Nephron progenitor cell (in vitro differentiated cells): ENCODE data around the gene TMEM80.
A peak's percentile ranks its signal among the peaks of the same experiment; 100 is the strongest.

Experiments
- DNase-seq: peaks from one replicate; pipeline ENCODE4 v3.0.0; 2021
- H3K27ac Mint-ChIP-seq: 2 replicates; pipeline ENCODE4 v1.8.0; 2021; ENCODE audit warnings: mild to moderate bottlenecking, moderate library complexity, mixed read lengths
- H3K27me3 Mint-ChIP-seq: 2 replicates; pipeline ENCODE4 v1.8.0; 2021; ENCODE audit warnings: mild to moderate bottlenecking, low read depth, mixed read lengths; ENCODE audit not compliant: poor library complexity
- H3K36me3 Mint-ChIP-seq: 2 replicates; pipeline ENCODE4 v1.8.0; 2021; ENCODE audit warnings: low read depth, mixed read lengths
- H3K4me1 Mint-ChIP-seq: 2 replicates; pipeline ENCODE4 v1.8.0; 2021; ENCODE audit warnings: mixed read lengths
- H3K4me3 Mint-ChIP-seq: 2 replicates; pipeline ENCODE4 v1.8.0; 2021; ENCODE audit warnings: mild to moderate bottlenecking, moderate library complexity, mixed read lengths
- H3K9me3 Mint-ChIP-seq: 2 replicates; pipeline ENCODE4 v1.8.0; 2021; ENCODE audit warnings: mild to moderate bottlenecking, moderate library complexity, mixed read lengths
- TF ChIP-seq, protein P1 (sequence below): fragments of 200-600 bp; sonication (generic); IDR thresholded peaks from 2 replicates; pipeline ENCODE4 v1.5.0; 2021; ENCODE audit warnings: antibody characterized with exemption

Gene TMEM80

DNA sequence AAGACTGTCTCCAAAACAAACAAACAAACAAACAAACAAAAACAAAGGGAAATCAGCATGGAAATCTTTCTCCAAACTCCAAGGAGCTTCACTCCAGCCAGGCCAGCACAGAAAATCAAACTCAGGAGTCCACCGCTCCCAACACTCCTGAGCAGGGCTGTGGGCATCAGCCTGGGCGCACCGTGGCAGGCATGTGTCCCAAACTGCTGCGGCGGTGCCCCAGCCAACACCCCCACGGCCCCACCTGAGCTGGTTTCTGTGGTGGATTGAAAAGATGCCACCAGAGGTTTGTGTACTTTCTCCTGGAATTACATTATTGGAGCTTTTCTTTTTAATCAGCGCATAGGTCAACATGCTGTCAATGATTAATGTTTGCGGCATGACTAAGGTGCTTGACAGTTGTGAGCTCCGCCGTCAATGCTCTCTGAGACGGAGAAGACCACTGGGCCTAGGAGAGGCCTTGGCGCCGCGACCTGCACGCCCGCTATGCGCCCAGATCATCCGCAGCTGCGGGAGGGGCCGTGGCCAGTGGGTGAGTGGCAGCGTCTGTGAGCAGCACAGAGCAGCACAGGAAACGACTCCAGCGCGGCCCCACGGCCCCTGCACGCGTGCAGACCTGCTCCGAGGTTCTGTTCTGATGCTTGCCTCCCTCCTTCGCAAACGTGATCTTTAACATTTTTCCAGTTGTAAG, 40.4 kb upstream of the TMEM80 start:
- Mint-ChIP-seq H3K4me3 (no peak overlapping the region), H3K27ac (peak overlapping the region; percentile 86), H3K36me3 (peaks cover 31% of the 10 kb centered on the region), H3K4me1 (no peaks in the 10 kb centered on the region), H3K9me3 (no peaks in the 10 kb centered on the region), H3K27me3 (peaks cover 2% of the 10 kb centered on the region)
- TF ChIP-seq, protein P1, sequence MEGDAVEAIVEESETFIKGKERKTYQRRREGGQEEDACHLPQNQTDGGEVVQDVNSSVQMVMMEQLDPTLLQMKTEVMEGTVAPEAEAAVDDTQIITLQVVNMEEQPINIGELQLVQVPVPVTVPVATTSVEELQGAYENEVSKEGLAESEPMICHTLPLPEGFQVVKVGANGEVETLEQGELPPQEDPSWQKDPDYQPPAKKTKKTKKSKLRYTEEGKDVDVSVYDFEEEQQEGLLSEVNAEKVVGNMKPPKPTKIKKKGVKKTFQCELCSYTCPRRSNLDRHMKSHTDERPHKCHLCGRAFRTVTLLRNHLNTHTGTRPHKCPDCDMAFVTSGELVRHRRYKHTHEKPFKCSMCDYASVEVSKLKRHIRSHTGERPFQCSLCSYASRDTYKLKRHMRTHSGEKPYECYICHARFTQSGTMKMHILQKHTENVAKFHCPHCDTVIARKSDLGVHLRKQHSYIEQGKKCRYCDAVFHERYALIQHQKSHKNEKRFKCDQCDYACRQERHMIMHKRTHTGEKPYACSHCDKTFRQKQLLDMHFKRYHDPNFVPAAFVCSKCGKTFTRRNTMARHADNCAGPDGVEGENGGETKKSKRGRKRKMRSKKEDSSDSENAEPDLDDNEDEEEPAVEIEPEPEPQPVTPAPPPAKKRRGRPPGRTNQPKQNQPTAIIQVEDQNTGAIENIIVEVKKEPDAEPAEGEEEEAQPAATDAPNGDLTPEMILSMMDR, result no peak
- no peak for DNase-seq

DNA sequence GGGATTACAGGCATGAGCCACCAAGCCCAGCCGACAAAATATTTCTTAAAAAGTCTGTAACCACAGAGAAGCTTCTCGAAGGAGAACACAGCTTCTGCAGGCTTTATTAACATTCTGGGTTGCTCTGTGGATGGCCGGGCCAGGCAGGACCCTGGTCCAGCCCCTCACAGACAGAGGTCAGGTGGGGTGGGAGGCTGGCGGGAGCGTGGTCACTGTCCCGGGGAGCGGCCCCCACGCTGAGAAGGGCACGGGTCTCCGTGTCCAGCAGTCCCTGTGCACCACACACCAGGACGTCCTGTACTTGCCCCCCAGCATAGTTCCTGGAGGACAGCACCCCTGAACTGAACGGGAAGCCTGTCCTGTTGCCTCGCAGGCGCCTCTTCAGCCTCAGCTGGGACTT, 39.2 kb upstream of the TMEM80 start:
- peaks cover 2% of the 10 kb centered on the region for H3K27me3 Mint-ChIP-seq
- no peaks in the 10 kb centered on the region for H3K4me1 Mint-ChIP-seq
- H3K27ac Mint-ChIP-seq, result no peak overlapping the region
- TF ChIP-seq, protein P1, result no peak
- no peaks in the 10 kb centered on the region for H3K9me3 Mint-ChIP-seq
- no peak for DNase-seq
- peaks cover 21% of the 10 kb centered on the region for H3K36me3 Mint-ChIP-seq
- no peak overlapping the region for H3K4me3 Mint-ChIP-seq

DNA sequence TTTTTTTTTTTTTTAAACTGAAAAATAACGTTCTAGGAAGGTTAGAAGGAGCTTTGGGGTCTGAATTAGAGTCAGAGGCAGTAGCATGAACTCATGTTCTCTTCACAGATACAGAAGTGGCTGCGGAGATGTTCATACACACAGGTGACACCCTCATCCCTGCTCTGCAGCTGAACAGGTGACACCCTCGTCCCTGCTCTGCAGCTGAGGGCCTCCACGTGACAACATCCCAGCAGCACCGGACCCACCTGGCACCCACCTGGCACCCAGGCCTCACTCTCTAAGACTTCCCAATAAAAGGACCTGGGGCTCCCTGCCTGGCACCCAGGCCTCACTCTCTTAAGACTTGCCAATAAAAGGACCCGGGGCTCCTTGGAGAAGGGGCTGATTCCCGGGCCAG, 38.8 kb upstream of the TMEM80 start:
- DNase-seq, result no peak
- no peaks in the 10 kb centered on the region for H3K9me3 Mint-ChIP-seq
- TF ChIP-seq, protein P1, result no peak
- H3K36me3 Mint-ChIP-seq, result peaks cover 16% of the 10 kb centered on the region
- no peak overlapping the region for H3K4me3 Mint-ChIP-seq
- peaks cover 2% of the 10 kb centered on the region for H3K27me3 Mint-ChIP-seq
- H3K4me1 Mint-ChIP-seq, result no peaks in the 10 kb centered on the region
- no peak overlapping the region for H3K27ac Mint-ChIP-seq

DNA sequence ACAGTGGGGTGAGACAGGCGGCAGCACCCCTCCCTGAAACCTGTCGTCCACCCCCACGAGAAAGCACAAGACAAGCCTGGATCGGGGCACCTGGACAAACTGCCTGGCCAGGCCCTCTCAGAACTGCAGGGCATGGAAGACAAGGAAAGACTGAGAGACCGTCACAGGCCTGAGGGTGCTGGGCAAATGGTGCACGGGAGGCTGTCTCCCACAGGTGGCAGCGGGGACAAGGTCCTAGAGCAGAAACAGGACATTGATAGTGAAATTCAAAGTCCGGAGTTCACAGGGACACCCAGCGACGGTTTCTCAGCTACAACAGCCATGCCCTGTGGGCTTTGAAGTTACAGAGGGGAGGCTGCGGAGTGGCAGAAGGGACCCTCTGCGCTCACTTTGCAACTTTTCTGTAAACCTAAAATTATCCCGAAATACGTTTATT, 37.9 kb upstream of the TMEM80 start:
- Mint-ChIP-seq H3K9me3 (no peaks in the 10 kb centered on the region), H3K4me3 (no peak overlapping the region)
- no peak for DNase-seq

DNA sequence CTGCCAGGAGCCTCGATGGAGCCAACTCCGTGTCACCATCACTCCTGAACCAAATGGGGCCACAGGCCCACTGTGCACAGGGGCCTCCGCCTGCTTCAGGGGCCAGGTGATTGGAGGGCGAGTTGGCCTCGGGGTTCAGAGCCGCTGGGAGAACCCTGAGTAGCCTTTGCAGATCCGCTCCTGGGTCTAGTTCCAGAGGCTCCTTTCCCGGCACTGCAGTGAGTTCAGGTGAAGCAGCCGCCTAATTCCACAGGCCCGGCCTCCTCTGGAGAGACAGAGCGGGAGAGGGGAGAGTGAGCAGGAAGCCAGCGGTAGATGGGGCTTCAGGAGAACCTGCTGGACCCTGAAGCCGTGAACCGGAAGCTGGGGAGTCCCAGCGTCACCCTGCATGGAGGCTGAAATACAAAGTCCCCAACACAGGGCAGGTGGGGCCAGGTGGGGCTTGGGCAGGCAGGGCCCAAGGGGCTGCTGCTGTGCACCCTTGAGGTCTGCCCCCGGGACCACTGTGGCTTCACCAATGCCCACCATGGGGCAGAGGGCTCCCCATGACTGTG, 36.0 kb upstream of the TMEM80 start:
- H3K4me1 Mint-ChIP-seq, result no peaks in the 10 kb centered on the region
- peaks cover 17% of the 10 kb centered on the region for H3K36me3 Mint-ChIP-seq
- DNase-seq, result no peak
- H3K4me3 Mint-ChIP-seq, result no peak overlapping the region
- TF ChIP-seq, protein P1, result no peak
- peaks cover 2% of the 10 kb centered on the region for H3K27me3 Mint-ChIP-seq
- no peaks in the 10 kb centered on the region for H3K9me3 Mint-ChIP-seq
- no peak overlapping the region for H3K27ac Mint-ChIP-seq

More for the DNA sequence above, 37.9 kb upstream of the TMEM80 start:
- H3K27ac Mint-ChIP-seq, result no peak overlapping the region
- peaks cover 2% of the 10 kb centered on the region for H3K27me3 Mint-ChIP-seq
- H3K4me1 Mint-ChIP-seq, result no peaks in the 10 kb centered on the region
- TF ChIP-seq, protein P1, result no peak
- peaks cover 12% of the 10 kb centered on the region for H3K36me3 Mint-ChIP-seq

DNA sequence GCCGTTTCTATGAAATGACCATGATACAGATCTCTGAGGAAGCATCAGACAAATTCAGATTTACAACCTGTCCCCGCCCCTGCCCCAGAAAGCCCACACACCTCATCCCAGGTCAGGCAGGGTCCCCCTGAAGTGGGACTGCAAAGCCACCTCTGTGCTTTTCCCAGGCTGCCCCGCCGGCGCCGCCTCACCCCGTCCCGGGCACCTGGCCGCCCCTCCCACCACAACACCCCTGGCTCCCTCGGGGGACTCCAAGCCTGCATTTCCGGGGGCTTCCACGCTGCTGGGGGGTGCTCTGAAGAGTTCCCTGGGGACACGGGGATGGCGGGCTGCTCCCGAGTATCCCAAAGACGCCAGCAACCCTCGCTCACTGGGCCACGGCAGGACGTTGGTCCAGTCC, 35.3 kb upstream of the TMEM80 start:
- Mint-ChIP-seq H3K27ac (no peak overlapping the region), H3K9me3 (no peaks in the 10 kb centered on the region), H3K27me3 (peaks cover 2% of the 10 kb centered on the region), H3K4me1 (no peaks in the 10 kb centered on the region), H3K4me3 (no peak overlapping the region), H3K36me3 (peaks cover 20% of the 10 kb centered on the region)
- TF ChIP-seq, protein P1, result no peak
- DNase-seq, result no peak
